Measurements from ENCODE around the gene MYPOP.

The MYPOP gene

GRCh38 chr19:45882652-45883585 lies 19.5 kb downstream of the MYPOP start:
- TF ChIP-seq CTCF (conservative IDR thresholded peaks at IDR 0.05; ENCODE audit: low read depth, low read length), result peak; percentile 100
- peak overlapping the region; percentile 48 for H3K4me3 ChIP-seq (ENCODE audit: low read length)
- DNase-seq (ENCODE audit: low read depth), result peak; percentile 48

GRCh38 chr19:45881909-45882528 lies 20.4 kb downstream of the MYPOP start:
- peak overlapping the region; percentile 48 for H3K4me3 ChIP-seq (ENCODE audit: low read length)

GRCh38 chr19:45881082-45881908 lies 21.1 kb downstream of the MYPOP start:
- no peak for TF ChIP-seq CTCF (conservative IDR thresholded peaks at IDR 0.05; ENCODE audit: low read depth, low read length)
- H3K4me3 ChIP-seq (ENCODE audit: low read length), result no peak overlapping the region
- DNase-seq (ENCODE audit: low read depth), result no peak

More at GRCh38 chr19:45881909-45882528, 20.4 kb downstream of the MYPOP start:
- DNase-seq (ENCODE audit: low read depth), result no peak
- TF ChIP-seq CTCF (conservative IDR thresholded peaks at IDR 0.05; ENCODE audit: low read depth, low read length), result no peak

GRCh38 chr19:45879971-45880370 lies 22.4 kb downstream of the MYPOP start:
- no peak for DNase-seq (ENCODE audit: low read depth)
- H3K4me3 ChIP-seq (ENCODE audit: low read length), result no peak overlapping the region
- TF ChIP-seq CTCF (conservative IDR thresholded peaks at IDR 0.05; ENCODE audit: low read depth, low read length), result no peak

GRCh38 chr19:45879055-45879454 lies 23.4 kb downstream of the MYPOP start:
- no peak overlapping the region for H3K4me3 ChIP-seq (ENCODE audit: low read length)
- no peak for DNase-seq (ENCODE audit: low read depth)
- no peak for TF ChIP-seq CTCF (conservative IDR thresholded peaks at IDR 0.05; ENCODE audit: low read depth, low read length)

GRCh38 chr19:45878043-45878794 lies 24.2 kb downstream of the MYPOP start:
- TF ChIP-seq CTCF (conservative IDR thresholded peaks at IDR 0.05; ENCODE audit: low read depth, low read length), result no peak
- DNase-seq (ENCODE audit: low read depth), result no peak
- no peak overlapping the region for H3K4me3 ChIP-seq (ENCODE audit: low read length)

Measured in retinal pigment epithelial cell (primary cell).